ENCODE measurements around the gene B4GALNT4.
A peak's percentile ranks its signal among the peaks of the same experiment; 100 is the strongest.

The B4GALNT4 gene

DNA sequence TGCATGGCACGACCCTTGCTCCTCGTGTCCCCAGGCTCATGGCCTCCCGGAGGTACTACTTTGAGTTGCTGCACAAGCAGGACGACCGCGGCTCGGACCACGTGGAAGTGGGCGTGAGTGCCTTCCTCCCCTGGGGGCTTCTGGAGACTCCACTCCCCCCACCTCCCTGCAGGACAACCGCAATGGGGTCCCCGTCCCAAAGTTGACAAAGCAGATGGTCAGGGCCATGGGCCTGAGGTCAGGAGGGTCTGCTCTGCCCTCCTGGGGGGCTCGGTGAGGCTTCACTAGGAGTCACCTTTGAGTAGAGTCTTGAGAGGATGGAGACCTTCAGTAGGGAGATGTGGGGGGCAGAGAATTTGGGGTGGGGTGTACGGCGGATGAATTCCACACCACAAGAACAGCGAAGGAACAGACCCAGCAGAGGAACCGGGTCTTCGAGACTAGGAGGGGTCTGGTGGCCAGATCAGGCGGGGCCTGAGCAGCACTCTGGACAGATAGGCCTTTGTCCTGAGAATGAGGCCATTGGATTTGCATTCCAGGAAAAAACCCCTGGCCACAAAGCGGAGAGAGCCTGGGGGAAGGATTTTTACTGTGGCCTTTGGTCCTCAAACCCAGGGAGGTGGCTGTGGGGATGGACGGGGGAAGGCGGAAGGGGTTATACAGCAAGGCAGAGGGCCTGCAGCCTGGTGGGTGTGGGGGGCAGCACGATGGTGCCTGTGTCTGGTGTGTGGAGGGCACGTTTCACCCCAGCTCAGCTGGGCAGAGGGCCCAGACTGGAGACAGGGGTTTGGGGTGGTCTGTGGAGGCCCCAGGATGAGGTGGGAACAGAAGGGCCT is 4.6 kb downstream of the B4GALNT4 start:
- no peaks in the 10 kb centered on the region for H3K9me3 Mint-ChIP-seq
- no peaks in the 10 kb centered on the region for H3K36me3 Mint-ChIP-seq
- peaks cover 11% of the 10 kb centered on the region for H3K4me1 Mint-ChIP-seq
- H3K27ac Mint-ChIP-seq: no peak overlapping the region
- no peak overlapping the region for H3K4me3 Mint-ChIP-seq
- peaks cover 54% of the 10 kb centered on the region for H3K27me3 Mint-ChIP-seq
- ATAC-seq: no peak

GRCh38 chr11:375065-376025 is 6.0 kb downstream of the B4GALNT4 start:
- Mint-ChIP-seq H3K27ac (no peak overlapping the region), H3K9me3 (no peaks in the 10 kb centered on the region), H3K27me3 (peaks cover 54% of the 10 kb centered on the region), H3K4me1 (peaks cover 8% of the 10 kb centered on the region), H3K4me3 (no peak overlapping the region), H3K36me3 (no peaks in the 10 kb centered on the region)
- no peak for ATAC-seq

GRCh38 chr11:376531-377173 is 7.4 kb downstream of the B4GALNT4 start:
- ATAC-seq: peak; percentile 59
- H3K27me3 Mint-ChIP-seq: peaks cover 42% of the 10 kb centered on the region
- H3K4me1 Mint-ChIP-seq: peaks cover 4% of the 10 kb centered on the region
- no peak overlapping the region for H3K27ac Mint-ChIP-seq
- no peaks in the 10 kb centered on the region for H3K9me3 Mint-ChIP-seq
- no peak overlapping the region for H3K4me3 Mint-ChIP-seq
- no peaks in the 10 kb centered on the region for H3K36me3 Mint-ChIP-seq

DNA sequence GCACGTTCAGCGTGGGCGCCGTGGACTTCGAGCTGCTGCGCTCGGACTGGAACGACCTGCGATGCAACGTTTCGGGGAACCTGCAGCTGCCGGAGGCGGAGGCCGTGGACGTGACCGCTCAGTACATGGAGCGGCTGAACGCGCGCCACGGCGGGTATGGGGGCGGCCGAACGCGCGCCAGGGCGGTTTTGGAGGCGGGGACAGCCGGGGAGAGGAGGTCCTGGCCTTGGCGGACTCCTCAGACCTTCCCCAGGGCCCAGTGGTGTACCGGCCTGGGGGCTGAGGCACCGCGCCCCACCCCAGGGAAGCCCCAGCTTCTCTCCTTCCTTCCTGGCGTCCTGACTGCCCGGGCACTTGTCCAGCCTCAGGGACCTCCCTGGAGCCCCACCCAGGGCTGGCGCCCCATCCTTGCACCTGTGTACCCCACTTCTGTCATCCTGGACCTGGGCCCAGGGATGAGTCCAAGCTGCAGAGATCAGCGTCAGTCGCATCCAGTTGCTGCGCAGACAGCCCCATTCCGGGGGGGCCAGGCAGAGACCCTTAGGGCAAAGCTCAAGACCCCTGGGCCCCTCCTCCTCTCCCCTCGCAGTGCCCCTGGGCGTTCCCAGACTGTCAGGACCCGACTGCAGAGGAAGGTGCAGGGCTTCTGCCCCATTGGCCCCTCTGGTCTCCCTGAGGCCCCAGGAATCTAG is 8.0 kb downstream of the B4GALNT4 start:
- Mint-ChIP-seq H3K4me3 (no peak overlapping the region), H3K36me3 (no peaks in the 10 kb centered on the region), H3K9me3 (no peaks in the 10 kb centered on the region), H3K27ac (no peak overlapping the region), H3K4me1 (peaks cover 4% of the 10 kb centered on the region), H3K27me3 (peaks cover 42% of the 10 kb centered on the region)
- ATAC-seq: no peak

DNA sequence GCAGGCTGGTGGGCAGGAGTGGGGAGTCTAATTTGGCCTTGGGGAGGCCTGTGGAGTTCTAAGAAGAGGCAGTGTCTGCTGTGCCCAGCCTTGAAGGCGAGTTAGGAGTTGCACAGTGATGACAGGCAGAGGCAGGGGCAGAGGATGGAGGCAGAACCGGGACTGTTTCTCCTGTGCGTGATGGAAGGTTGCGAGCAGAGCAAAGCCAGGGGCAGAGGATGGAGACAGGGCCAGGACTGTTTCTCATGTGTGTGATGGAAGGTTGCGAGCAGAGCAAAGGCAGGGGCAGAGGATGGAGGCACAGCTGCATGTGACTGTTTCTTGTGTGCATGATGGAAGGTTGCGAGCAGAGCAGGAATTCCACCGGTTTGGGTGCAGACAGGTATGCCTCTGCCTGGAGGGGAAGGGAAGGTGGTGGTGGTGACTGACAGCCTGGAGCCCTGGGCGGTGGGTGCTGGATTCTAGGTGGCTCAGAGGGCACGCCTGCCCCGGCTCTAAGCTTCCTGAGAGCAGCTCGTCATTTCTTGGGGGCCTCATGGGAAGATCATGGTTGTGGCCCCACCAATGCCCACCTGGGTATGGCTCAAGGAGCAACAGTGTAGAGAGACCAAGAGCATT is 8.7 kb downstream of the B4GALNT4 start:
- Mint-ChIP-seq H3K36me3 (no peaks in the 10 kb centered on the region), H3K4me1 (peaks cover 4% of the 10 kb centered on the region), H3K27ac (no peak overlapping the region), H3K9me3 (no peaks in the 10 kb centered on the region), H3K4me3 (no peak overlapping the region), H3K27me3 (peaks cover 45% of the 10 kb centered on the region)
- ATAC-seq: no peak

DNA sequence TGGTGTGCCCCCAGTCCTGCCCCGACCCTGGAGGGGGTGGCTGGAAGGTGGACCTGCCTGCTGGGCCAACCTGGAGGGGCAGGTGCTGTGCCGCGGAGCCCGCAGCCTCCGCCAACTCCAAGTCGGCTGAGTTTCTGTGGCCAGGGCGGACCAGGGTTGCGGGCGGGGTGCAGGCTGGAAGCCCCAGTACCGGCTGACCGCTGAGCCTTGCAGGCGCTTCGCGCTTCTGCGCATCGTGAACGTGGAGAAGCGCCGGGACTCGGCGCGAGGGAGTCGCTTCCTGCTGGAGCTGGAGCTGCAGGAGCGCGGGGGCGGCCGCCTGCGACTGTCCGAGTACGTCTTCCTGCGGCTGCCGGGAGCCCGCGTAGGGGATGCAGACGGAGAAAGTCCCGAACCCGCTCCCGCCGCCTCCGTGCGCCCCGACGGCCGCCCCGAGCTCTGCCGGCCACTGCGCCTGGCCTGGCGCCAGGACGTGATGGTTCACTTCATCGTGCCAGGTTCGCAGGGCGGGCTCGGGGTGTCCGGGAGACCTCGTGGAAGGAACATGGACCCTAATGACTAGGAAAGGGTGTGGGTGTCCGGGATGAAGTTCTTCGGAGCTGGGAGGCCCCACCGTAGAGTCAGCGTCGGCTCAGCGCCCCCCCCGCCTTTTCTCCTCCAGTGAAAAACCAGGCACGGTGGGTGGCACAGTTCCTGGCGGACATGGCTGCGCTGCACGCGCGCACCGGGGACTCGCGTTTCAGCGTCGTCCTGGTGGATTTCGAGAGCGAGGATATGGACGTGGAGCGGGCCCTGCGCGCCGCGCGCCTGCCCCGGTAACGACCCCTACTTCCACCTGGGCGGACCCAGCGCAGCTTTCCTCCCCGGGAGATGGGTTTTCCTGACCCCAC is 10.2 kb downstream of the B4GALNT4 start:
- no peak for ATAC-seq
- Mint-ChIP-seq H3K4me1 (no peaks in the 10 kb centered on the region), H3K36me3 (no peaks in the 10 kb centered on the region), H3K27ac (no peak overlapping the region), H3K27me3 (peaks cover 49% of the 10 kb centered on the region), H3K9me3 (no peaks in the 10 kb centered on the region), H3K4me3 (no peak overlapping the region)

GRCh38 chr11:380095-380480 is 10.8 kb downstream of the B4GALNT4 start:
- H3K36me3 Mint-ChIP-seq: no peaks in the 10 kb centered on the region

DNA sequence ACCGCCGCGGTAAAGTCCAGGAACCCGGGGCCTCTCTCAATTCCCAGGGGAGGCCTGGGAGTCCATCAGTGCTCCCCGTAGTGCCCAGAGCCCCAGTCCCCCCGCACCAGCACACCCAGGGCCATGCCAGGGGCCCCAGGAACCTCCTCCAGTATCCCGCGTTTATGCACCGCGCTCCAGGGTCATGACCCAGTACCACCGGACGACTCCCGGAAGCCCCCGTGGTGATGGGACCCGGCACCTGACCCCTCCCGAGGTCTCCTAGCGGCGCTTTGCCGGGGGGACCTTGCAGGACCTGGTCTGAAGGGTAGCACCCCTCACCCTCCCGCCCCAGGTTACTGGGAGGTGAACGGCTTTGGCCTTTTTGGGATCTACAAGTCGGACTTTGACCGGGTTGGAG is 11.2 kb downstream of the B4GALNT4 start:
- Mint-ChIP-seq H3K27me3 (peaks cover 49% of the 10 kb centered on the region), H3K27ac (no peak overlapping the region), H3K36me3 (no peaks in the 10 kb centered on the region), H3K4me3 (no peak overlapping the region), H3K4me1 (no peaks in the 10 kb centered on the region), H3K9me3 (no peaks in the 10 kb centered on the region)
- ATAC-seq: no peak

More at GRCh38 chr11:380095-380480, 10.8 kb downstream of the B4GALNT4 start:
- H3K4me1 Mint-ChIP-seq: no peaks in the 10 kb centered on the region
- peaks cover 49% of the 10 kb centered on the region for H3K27me3 Mint-ChIP-seq
- no peaks in the 10 kb centered on the region for H3K9me3 Mint-ChIP-seq
- H3K27ac Mint-ChIP-seq: no peak overlapping the region
- no peak overlapping the region for H3K4me3 Mint-ChIP-seq
- no peak for ATAC-seq

DNA sequence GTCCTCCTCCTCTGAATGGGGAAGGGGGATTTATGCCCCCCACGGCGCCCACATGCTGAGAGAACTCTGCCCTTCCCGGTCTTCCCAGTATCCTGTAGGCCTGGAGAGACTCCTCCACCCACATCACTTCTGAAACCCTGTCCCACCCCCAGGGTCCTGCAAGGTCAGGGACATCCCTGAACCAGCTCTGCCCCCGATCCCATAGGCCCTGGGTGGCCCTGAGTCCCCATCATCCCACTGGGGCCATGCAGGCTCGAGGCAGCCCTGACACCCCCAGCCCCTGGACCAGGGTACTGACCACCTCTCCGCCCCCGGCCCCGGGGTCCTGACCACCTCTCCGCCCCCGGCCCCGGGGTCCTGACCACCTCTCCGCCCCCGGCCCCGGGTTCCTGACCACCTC is 11.7 kb downstream of the B4GALNT4 start:
- no peak overlapping the region for H3K4me3 Mint-ChIP-seq
- no peak for ATAC-seq
- H3K27me3 Mint-ChIP-seq: peaks cover 49% of the 10 kb centered on the region
- H3K27ac Mint-ChIP-seq: no peak overlapping the region
- no peaks in the 10 kb centered on the region for H3K4me1 Mint-ChIP-seq
- no peaks in the 10 kb centered on the region for H3K9me3 Mint-ChIP-seq
- H3K36me3 Mint-ChIP-seq: no peaks in the 10 kb centered on the region

DNA sequence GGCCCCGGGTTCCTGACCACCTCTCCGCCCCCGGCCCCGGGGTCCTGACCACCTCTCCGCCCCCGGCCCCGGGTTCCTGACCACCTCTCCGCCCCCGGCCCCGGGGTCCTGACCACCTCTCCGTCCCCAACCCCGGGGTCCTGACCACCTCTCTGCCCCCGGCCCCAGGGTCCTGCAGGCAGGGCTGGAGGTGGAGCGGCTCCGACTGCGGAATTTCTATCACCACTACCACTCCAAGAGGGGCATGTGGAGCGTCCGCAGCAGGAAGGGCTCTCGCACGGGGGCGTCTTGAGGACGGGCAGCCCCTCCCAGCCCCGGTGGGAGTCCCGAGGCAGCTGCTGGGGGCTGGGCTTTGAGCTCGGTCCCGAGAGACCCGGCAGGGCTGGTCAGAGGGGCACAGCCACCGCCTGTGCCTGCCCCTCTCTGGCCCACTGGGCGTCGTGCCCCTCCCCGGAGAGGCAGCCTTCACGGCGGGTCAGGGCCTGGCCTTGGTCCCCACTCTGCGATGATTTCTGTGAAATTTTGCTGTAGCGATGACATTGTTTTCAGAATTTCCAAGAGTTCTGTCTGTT is 12.3 kb downstream of the B4GALNT4 start:
- Mint-ChIP-seq H3K27me3 (peaks cover 49% of the 10 kb centered on the region), H3K27ac (no peak overlapping the region), H3K36me3 (no peaks in the 10 kb centered on the region), H3K4me1 (no peaks in the 10 kb centered on the region), H3K4me3 (no peak overlapping the region), H3K9me3 (no peaks in the 10 kb centered on the region)
- no peak for ATAC-seq

DNA sequence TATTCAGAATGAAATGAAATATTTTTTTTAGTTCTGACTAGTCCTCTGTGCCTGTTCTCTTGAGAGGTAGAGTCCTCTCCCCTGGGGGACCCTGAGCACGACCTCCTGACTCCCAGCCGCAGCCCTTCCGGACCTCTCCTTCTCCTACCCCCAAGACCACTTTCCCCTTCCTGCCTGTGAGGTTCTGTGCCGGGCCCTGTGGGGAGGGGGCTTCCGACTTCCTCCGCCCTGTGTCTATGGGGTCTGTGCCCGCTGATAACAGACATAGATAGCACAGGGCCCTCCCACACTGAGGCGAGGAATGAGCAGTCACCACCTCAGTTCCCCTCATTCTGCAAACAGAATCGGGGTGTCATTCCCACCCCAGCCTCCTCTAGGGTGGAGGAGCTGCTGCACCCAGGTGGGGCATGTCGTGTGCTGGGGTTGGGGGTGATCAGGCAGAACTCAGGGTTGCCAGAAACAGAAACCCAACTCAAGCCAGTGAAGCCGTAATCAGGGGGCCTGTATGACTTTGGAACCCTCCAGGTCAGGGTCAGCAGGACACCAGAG is 12.9 kb downstream of the B4GALNT4 start:
- Mint-ChIP-seq H3K9me3 (peaks cover 2% of the 10 kb centered on the region), H3K4me3 (no peak overlapping the region), H3K27me3 (peaks cover 49% of the 10 kb centered on the region), H3K36me3 (no peaks in the 10 kb centered on the region), H3K27ac (no peak overlapping the region), H3K4me1 (no peaks in the 10 kb centered on the region)
- ATAC-seq: no peak

- Mint-ChIP-seq H3K27ac (no peak overlapping the region), H3K4me1 (no peaks in the 10 kb centered on the region), H3K4me3 (no peak overlapping the region), H3K9me3 (peaks cover 4% of the 10 kb centered on the region), H3K27me3 (peaks cover 37% of the 10 kb centered on the region), H3K36me3 (no peaks in the 10 kb centered on the region)
- no peak for ATAC-seq
Measured at GRCh38 chr11:383431-383830, 14.1 kb downstream of the B4GALNT4 start.

- H3K27ac Mint-ChIP-seq: no peak overlapping the region
- no peak overlapping the region for H3K4me3 Mint-ChIP-seq
- peaks cover 27% of the 10 kb centered on the region for H3K27me3 Mint-ChIP-seq
- peaks cover 4% of the 10 kb centered on the region for H3K9me3 Mint-ChIP-seq
- H3K36me3 Mint-ChIP-seq: no peaks in the 10 kb centered on the region
- H3K4me1 Mint-ChIP-seq: no peaks in the 10 kb centered on the region
- no peak for ATAC-seq
Measured at GRCh38 chr11:384511-384910, 15.2 kb downstream of the B4GALNT4 start.
